GM21737 (cell line): ENCODE data around the gene VAT1L.
A peak's percentile ranks its signal among the peaks of the same experiment; 100 is the strongest.

Experiments used
- ATAC-seq: cut with Tn5 transposase; IDR thresholded peaks from one replicate; pipeline ENCODE4 v1.9.1; 2021; ENCODE audit warnings: mild to moderate bottlenecking, moderate library complexity; ENCODE audit not compliant: unreplicated experiment

Gene VAT1L

GRCh38 chr16:77868052-77868451 lies 79.7 kb downstream of the VAT1L start:
- peak; percentile 34 for ATAC-seq

- peak; percentile 98 for ATAC-seq
Measured at GRCh38 chr16:77868478-77868877, 80.1 kb downstream of the VAT1L start.

GRCh38 chr16:77869997-77870813 lies 81.8 kb downstream of the VAT1L start:
- no peak for ATAC-seq

GRCh38 chr16:77871932-77872331 lies 83.6 kb downstream of the VAT1L start:
- no peak for ATAC-seq

GRCh38 chr16:77873066-77873465 lies 84.7 kb downstream of the VAT1L start:
- ATAC-seq: no peak

GRCh38 chr16:77874347-77874746 lies 86.0 kb downstream of the VAT1L start:
- no peak for ATAC-seq

GRCh38 chr16:77876776-77877175 lies 88.4 kb downstream of the VAT1L start:
- ATAC-seq: no peak

GRCh38 chr16:77877712-77878347 lies 89.5 kb downstream of the VAT1L start:
- no peak for ATAC-seq

- no peak for ATAC-seq
Measured at GRCh38 chr16:77881355-77882030, 93.1 kb downstream of the VAT1L start.

- no peak for ATAC-seq
Measured at GRCh38 chr16:77882358-77882757, 94.0 kb downstream of the VAT1L start.

GRCh38 chr16:77885571-77886295 lies 97.4 kb downstream of the VAT1L start:
- ATAC-seq: no peak

- ATAC-seq: no peak
Measured at GRCh38 chr16:77888871-77889270, 100.5 kb downstream of the VAT1L start.

- no peak for ATAC-seq
Measured at GRCh38 chr16:77890075-77890474, 101.7 kb downstream of the VAT1L start.

- ATAC-seq: no peak
Measured at GRCh38 chr16:77894162-77894561, 105.8 kb downstream of the VAT1L start.

GRCh38 chr16:77895962-77896361 lies 107.6 kb downstream of the VAT1L start:
- no peak for ATAC-seq

- no peak for ATAC-seq
Measured at GRCh38 chr16:77896415-77897128, 108.2 kb downstream of the VAT1L start.

GRCh38 chr16:77897129-77897437 lies 108.7 kb downstream of the VAT1L start:
- no peak for ATAC-seq

- ATAC-seq: no peak
Measured at GRCh38 chr16:77897831-77898605, 109.7 kb downstream of the VAT1L start.

- no peak for ATAC-seq
Measured at GRCh38 chr16:77898671-77899211, 110.4 kb downstream of the VAT1L start.

- no peak for ATAC-seq
Measured at GRCh38 chr16:77899416-77899815, 111.1 kb downstream of the VAT1L start.
